Umbilical cord (tissue), 2 donors: ENCODE measurements around the gene KMO. TPM values are rescaled to one million over a fixed set of nuclear protein-coding genes. Genes with fewer than 3 reads are reported as not detected.
A peak's percentile ranks its signal among the peaks of the same experiment; 100 is the strongest.

Experiments used
- DNase-seq: peaks from one replicate; pipeline ENCODE4 v3.0.0-alpha.2; 2015; ENCODE audit warnings: low spot score
- total RNA-seq: library from RNA; depleted of rRNA; stranded (reverse); fragments of >200 nt; gene quantifications from one replicate; pipeline ENCODE4 v1.2.3, GENCODE V29; 2014; ENCODE audit warnings: low replicate concordance; ENCODE audit not compliant: insufficient read depth

KMO gene
- total RNA-seq, 1 donor from 2014 or later: 4.6 TPM

DNA sequence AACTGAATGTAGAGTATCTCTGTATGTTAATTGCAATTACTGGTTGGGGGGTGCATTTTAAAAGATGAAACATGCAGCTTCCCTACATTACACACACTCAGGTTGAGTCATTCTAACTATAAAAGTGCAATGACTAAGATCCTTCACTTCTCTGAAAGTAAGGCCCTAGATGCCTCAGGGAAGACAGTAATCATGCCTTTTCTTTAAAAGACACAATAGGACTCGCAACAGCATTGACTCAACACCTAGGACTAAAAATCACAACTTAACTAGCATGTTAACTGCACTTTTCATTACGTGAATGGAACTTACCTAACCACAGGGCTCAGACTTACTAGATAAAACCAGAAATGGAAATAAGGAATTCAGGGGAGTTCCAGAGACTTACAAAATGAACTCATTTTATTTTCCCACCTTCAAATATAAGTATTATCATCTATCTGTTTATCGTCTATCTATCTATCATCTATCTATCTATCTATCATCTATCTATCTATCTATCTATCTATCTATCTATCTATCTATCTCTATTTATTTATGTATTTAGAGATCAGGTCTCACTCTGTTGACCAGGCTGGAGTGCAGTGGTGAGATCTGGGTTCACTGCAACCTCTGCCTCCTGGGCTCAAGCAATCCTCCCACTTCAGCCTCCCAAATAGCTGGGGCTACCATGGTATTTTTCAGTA lies 60.2 kb downstream of the KMO start:
- DNase-seq: no peak

DNA sequence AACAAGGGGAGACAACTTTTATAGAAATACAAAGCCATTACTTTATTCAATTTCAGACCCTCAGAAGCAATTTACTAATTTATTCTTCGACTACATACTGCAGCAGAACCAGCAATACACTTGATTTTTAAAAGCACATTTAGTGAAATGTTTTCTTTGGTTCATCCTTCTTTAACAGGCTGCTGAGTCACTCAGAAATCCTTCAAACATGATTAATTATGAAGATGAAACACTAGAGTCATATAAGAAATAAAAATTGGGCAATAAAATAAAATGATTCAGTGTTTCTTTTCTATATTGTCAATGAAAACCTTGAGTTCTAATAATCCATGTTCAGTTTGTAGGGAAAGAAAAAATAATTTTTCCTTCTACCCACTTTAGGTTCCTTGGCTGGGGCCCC lies 61.0 kb downstream of the KMO start:
- no peak for DNase-seq

DNA sequence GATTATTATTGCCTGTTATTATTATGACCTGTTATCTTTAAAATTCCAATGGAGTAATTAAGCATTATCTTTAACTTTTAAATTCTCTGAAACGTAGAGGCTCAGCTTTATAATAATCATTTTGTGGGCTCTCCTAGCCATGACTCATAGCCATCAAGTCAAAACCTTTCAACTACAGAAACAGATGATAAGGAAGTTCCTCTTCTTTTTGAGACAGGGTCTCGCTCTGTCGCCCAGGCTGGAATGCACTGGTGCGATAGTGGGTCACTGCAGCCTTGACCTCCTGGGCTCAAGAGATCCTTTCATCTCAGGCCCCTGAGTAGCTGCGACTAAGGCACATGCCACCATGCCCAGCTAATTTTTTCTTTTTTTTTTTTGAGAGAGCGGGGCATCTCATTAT lies 64.5 kb downstream of the KMO start:
- DNase-seq: no peak

DNA sequence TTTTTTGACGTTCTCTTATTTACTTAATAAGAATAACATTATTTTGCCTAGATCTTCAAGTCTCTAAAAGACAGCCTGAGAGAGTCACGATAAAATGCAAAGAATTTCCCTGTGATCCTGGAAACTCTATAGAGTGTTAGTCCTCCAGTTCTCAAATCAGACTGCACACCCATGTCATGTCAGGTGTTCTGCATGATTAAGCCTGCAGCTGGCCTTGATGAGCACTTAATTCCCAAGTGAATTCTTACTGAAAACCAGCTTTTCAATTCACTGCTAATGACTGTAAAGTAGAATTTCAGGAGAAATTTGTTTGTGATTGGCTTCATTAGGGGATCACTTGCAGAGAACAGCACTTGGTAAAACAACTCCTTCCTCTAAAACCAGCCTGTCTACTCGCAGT lies 66.1 kb downstream of the KMO start:
- no peak for DNase-seq

DNA sequence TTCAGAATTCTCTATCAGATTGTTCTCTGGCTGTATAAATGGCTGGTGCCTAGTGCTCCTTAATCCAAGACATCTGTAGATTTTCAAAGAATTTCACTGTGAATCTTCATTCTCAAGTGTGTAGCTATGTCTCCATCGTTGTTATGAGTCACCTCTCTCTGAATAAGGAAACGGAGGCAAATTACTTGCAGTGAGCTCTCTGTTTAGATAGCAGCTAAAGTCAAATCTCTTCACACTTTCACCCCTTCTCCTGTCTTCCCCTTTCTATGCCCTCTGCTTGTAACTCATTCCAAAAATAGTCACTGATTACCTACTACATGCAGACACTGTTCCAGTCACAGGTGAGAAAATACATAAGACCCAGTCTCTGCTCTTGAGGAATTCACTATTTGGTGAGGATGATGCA lies 68.3 kb downstream of the KMO start:
- peak; percentile 76 for DNase-seq

DNA sequence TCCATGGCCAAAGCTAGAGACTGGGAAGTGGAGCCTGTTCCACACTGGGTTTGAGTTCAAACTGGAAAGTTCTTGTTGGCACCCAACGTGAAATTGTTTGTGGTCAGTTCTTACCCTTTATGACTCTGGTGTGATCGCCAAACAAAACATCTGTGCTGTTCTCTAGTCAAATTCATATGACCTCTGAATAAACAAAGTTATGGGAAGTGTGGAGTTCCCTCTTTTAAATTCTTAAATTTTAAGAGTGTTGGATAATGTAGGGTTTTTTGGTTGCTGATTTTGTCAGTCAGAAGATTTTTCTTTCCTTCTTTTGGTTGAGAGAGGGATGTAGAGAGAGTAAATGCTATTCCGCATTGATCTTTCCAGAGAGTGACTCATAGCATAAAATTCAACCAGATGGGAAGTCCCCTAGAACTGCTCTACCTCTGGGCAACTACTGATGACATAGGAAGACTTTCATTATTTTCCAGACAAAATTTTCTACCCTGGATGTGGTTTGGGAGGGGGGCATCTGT lies 71.6 kb downstream of the KMO start:
- DNase-seq: no peak

DNA sequence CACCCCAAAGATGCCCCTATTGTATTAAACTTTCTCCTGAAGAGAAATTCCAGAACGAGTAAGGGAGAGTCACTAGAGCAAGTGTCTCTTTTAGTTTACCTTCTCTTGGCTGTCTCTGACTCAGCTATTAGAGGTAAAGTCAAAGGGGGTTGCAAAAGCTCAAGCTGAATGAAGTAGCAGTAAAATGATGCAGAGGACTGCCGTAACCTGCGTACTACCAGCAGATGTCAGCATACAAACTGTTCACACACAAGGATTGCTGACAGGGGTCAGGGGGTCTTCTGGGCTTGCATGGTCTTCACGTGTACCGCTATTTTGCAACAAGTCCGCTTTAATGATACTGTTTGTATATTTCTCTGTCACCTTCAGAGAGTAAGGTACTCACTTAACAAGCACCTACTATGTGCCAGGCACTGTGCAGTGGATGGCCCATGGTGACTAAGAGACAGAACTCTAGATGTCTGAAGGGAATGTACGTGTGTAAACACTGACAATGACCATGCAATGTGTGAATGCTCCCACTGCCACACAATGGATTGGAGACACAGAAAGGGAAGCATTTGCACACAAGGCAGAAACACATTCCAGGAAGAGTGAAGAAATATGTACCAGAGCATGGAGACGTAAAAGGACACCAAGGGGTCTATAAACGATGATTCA lies 73.1 kb downstream of the KMO start:
- DNase-seq: no peak

DNA sequence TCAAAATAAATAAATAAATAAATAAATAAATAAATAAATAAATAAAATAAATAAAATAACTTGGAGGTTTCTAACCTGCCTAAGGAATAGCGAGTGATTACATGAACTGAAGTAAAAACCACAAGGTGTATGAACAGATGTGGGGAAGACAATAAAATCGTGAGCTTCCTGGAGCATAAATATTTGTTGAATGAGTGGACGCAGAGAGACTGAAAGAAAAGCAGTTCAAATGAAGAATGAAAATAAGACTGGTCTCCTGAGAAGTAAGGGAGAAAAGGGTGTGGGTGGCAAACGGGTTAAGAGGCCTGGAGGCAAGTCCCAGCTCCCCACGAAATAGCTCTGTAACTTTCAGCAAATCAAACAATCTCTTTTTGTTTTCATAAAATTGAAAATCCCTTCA lies 74.4 kb downstream of the KMO start:
- no peak for DNase-seq

DNA sequence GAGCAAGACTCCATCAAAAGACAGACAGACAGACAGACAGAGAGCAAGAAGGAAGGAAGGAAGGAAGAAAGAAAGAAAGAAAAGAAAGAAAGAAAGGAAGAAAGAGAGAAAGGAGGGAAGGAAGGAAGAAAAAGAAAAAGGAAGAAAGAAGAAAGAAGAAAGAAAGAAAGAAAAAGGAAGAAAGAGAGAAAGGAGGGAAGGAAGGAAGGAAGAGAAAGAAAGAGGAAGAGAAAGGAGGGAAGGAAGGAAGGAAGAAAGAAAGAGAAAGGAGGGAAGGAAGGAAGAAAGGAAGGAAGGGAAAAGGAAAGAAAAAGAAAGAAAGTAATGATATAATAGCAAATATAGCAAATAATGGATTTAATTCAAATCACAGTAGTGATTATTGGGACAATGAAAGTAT lies 75.3 kb downstream of the KMO start:
- DNase-seq: no peak

DNA sequence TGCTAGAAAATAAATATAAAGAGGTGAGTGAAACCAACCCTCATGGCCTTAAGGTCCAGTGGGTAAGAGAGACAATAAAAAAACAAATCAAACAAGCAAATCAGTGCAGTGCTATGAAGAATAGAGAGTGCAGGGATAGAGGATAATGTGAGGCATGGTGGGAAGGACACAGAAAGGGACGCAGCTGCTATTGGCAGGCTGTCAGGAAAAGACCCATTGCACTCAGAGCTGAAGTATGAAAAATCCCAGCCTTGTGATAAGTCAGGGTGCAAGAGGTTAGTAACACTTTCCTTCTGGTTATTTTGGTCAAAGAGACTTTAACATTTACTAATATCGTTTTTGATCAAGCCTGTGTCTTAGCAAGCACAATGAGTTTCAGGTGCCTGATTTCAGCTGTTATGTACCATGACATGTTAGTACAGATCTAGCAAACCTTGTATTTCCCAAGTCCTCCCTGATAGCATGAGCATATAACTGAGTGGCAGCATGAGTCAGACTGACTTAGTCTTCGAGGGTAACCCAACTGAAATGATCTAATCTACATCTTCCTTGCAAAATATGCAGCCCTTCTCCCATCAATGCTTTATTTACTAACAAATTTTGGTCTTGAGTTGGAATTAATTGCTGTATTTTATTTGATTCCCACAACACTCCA lies 76.3 kb downstream of the KMO start:
- DNase-seq: no peak

GRCh38 chr1:241610056-241610815 lies 78.1 kb downstream of the KMO start:
- DNase-seq: no peak

GRCh38 chr1:241611063-241611462 lies 78.9 kb downstream of the KMO start:
- peak; percentile 68 for DNase-seq

DNA sequence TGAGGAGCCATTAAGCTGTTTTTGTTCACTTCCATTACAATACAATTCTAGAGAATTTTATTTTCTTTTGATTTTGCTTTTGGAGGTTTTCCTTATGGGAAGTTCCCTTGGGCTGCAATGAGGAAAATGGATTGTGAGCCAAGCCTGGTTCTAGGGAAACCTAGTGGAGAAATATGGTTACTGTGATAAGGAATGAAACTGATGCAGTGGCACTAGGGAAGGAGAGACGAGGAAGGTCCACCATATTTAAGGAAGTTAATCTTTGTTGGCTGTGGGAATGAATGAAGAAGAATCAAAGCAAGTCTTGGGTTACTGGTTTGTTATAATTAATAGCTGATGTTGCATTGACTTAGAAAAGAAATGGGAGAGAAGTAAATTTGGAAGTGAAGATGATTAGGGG lies 79.6 kb downstream of the KMO start:
- no peak for DNase-seq

GRCh38 chr1:241612533-241613477 lies 80.6 kb downstream of the KMO start:
- DNase-seq: no peak

DNA sequence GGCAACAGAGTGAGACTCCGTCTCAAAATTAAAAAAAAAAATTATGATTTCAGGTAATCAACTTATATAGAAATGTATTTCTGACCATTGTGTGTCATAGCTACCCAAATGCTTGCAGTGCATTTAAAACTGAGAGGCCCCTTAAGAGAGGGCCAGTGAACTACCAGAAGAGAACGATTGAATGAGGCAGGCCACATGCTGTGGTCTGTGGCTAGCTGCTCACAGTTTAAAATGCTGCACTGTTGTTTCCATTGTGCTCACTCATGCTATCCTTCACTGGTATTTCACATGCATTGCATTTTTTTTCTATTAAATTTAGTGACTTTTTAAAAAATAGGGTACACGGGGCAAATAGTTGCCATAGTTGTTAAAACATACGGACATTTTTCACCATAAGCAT lies 82.0 kb downstream of the KMO start:
- no peak for DNase-seq

DNA sequence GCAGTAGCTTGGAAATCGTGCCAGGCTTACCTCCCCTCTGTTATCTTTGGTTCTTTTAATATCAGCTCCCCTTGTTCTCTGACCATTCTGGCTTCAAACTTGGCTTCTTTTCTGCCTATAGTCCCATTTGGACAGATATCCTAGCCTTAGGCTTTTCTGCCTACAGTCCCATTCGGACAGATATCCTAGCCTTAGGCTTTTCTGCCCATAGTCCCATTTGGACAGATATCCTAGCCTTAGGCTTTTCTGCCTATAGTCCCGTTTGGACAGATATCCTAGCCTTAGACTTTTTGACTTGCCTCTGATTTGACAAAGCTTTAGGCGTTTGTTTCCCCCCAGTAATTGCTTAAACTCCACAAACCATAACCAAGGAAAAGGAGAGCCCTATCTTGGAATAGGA lies 82.4 kb downstream of the KMO start:
- DNase-seq: no peak

DNA sequence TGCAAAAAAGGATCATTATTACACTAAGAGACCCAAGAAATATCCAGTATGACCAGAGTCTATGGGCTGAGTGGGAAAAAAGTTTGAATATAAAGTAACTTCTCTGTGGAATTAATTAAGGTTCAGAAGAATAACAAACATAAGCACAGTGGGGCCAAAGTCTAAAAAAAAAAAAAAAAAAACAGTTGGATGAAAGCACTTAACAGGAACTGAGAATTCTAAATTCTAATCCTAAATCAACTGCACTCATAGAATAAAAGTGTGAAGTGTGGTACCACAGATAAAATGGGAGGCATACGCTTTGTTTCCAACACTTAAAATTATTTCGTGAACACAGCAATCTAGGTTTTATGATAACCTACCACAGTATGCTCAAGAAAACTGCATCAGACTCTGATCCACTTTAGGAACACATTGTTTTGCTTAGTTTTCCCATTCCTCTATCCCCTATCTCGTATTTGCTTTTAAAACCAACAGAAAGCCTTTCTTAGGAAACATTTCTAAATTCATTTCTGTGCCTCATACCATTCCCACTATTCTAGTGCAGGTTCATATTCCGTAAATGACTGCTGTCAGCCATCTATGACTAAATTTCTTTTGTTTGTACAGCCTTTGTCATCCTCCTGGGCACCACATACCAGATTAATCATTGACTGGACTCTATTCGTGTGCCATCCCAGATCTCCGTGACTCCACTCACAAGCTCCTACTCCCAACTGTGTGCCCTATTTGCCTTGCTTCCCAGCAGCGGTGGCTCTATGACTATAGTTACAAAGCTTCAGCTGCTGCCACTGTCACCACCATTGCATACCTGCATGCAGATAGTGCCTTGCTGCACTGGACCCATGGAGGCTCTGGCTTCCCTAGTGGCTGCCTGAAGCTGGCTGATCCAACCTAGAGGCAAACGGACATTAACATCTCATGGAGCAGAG lies 83.1 kb downstream of the KMO start:
- no peak for DNase-seq

GRCh38 chr1:241617426-241617825 lies 85.2 kb downstream of the KMO start:
- DNase-seq: no peak

DNA sequence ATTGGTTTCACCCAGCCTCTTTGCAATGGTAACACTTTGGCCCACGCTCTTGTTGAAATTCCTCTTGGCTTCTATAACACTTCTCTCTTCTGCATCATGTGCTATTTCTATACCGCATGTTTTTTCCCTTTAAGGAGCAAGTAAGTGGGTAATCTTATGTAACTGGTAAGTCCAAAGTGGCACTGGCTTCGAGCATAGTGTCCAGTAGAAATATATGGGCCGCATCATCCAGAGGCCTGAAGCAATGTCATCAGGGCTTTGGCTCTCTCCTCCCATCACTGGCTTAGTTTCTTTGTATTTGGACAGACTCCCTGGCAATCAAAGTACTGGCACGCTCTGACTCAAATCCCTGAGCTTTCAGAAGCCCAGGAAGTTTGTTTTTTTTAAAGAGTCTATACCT lies 90.5 kb downstream of the KMO start:
- no peak for DNase-seq

DNA sequence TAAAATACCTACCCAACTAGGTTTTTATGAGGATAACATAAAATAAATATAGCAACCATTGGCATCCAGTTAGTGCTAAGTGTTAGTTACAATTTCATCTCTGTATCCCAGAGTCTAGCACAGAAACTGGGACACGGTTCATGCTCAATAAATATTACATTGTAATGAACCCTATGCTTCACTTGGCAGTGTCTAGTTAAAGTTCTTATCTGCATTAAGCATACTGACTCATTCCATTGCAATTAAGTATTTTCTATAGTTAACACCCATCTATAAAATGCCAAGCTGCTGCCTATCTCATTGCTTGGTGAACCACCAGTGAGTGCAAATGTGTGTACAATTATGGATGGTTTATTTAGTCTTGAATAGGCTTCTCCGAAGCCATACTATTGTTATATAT lies 92.8 kb downstream of the KMO start:
- no peak for DNase-seq
